UCSD-AML1 (cell line): ENCODE results near the gene SPNS3.

Source experiments
- DNase-seq: peaks from one replicate; lab custom pipeline; 2025; ENCODE audit not compliant: unreplicated experiment; lab: John Stamatoyannopoulos, UW

The SPNS3 gene

GRCh38 chr17:4487820-4488716 lies 54.3 kb downstream of the SPNS3 start:
- no peak for DNase-seq

- DNase-seq: no peak
Observed at GRCh38 chr17:4488989-4489595, 55.4 kb downstream of the SPNS3 start.

GRCh38 chr17:4490109-4490591 lies 56.4 kb downstream of the SPNS3 start:
- DNase-seq: no peak

GRCh38 chr17:4490637-4491061 lies 56.9 kb downstream of the SPNS3 start:
- no peak for DNase-seq

GRCh38 chr17:4492721-4493561 lies 59.2 kb downstream of the SPNS3 start:
- DNase-seq: peak; percentile 62

- no peak for DNase-seq
Observed at GRCh38 chr17:4497101-4497824, 63.5 kb downstream of the SPNS3 start.

- peak; percentile 84 for DNase-seq
Observed at GRCh38 chr17:4498461-4499397, 65.0 kb downstream of the SPNS3 start, which contains the start of gene SPNS2. Gene SPNS2, plus strand, starts transcription at chr17:4498881. Its CDS starts 167 bp downstream, at chr17:4499048.

- peak; percentile 80 for DNase-seq
Observed at GRCh38 chr17:4499431-4500190, 65.9 kb downstream of the SPNS3 start.

- no peak for DNase-seq
Observed at GRCh38 chr17:4500191-4500571, 66.4 kb downstream of the SPNS3 start.

GRCh38 chr17:4501295-4501949 lies 67.7 kb downstream of the SPNS3 start:
- peak; percentile 85 for DNase-seq

- DNase-seq: no peak
Observed at GRCh38 chr17:4502466-4503154, 68.9 kb downstream of the SPNS3 start.

- no peak for DNase-seq
Observed at GRCh38 chr17:4503283-4504025, 69.7 kb downstream of the SPNS3 start.

- peak; percentile 41 for DNase-seq
Observed at GRCh38 chr17:4504188-4504587, 70.4 kb downstream of the SPNS3 start.

- DNase-seq: peak; percentile 32
Observed at GRCh38 chr17:4505187-4505586, 71.4 kb downstream of the SPNS3 start.

- peak; percentile 54 for DNase-seq
Observed at GRCh38 chr17:4506175-4506813, 72.6 kb downstream of the SPNS3 start.

- DNase-seq: no peak
Observed at GRCh38 chr17:4506892-4507291, 73.2 kb downstream of the SPNS3 start.
